Activated effector memory CD4-positive, alpha-beta T cell treated with Interleukin-2 at 50 U/mL for 16 hours (primary cell): Measurements from ENCODE around the gene SRRM4.
"Not testable (repeated sequence)": the region's sequence is repeated elsewhere in the genome, so short reads cannot be mapped to it uniquely, and the experiment has no call there.

Experiments used
- DNase-seq: peaks from one replicate; pipeline ENCODE4 v3.0.0-alpha.2; 2020

SRRM4 gene

DNA sequence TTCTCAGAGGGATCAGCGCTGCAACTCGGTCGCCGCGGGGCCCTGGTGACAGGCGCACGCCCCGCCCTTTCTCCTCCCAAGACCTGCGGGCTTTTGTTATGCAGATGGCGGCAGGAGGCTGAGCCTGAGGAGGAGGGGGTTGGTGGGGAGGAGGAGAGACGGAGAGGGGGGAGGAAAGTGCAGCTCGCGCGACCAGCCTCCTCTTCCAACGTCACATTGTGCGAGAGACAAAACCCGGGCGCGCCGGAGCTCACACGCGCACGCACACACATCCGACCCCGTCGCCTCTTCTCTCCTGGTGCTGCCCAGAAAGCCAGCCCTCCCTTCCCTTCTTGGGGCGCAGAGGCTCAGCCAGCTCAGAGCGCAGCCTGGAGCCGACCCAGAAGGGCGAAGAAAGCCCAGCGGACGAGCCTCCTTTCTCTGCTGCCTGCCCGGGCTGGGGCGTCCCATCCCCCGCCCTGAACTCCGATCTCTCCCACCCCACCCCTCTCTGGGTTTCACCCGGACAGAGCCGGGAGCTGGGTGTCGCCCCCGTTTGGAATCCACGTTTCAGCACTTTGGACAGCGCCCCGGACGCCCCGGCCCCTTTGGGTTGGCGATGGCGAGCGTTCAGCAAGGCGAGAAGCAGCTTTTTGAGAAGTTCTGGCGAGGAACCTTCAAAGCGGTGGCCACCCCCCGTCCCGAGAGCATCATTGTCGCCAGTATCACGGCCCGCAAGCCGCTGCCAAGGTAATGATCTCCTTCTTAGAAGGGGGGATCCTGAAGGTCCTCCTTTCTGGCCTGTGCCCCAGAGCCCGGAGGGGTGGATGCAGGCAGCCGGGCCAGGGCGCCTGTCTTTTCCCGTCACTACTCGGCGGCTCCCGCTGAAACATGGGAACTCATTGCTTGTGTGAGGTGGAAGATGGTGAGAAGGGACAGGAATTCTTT, at the start of gene SRRM4:
SRRM4 (plus strand) TSS at position 257 of the 927 bp plus-strand sequence; CDS start at position 599, 342 bp downstream.
- no peak for DNase-seq

- no peak for DNase-seq
These were observed 35.1 kb upstream of the SRRM4 start for GRCh38 chr12:118946256-118946655.

DNA sequence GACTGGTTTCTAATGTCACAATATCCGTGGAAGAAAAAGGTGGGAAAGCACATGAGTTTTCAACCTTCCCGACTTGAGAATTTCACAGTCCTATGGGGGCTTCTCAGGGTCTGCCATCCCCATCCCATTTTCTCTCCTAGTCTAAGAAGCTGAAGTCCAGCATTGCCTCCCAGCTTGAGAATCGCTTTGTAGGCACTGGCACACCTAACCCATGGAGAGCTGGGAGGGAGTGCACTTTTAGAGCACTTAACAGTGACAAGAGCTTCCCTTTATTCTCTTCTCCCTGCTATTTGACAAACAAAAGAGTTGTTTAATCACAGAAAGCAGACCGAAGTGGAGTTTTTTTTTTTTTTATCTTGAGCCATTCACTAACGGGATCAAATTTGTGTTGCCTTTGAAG, 22.8 kb upstream of the SRRM4 start:
- no peak for DNase-seq

DNA sequence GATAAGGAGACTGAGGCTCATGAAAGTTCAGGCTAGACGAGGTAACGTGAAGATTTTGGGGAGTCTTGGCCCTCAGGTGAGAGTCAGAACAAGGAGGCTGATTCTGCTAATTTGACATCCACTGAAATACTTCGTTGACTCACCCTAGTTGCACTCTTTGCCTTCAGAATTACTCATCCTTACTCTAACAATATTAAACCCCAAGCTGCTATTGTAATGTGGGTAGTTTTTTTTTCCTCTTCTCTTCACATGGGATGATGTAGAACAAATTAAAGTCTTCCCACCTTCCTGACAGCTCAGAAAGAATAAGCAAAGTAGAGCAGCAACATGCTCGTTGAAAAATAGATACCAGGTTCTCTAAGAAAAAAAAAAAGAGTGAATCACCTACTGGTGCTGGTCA, 22.0 kb upstream of the SRRM4 start:
- DNase-seq: no peak

- no peak for DNase-seq
These were observed 21.3 kb upstream of the SRRM4 start for GRCh38 chr12:118959985-118960560.

GRCh38 chr12:118960865-118961264, 20.5 kb upstream of the SRRM4 start:
- DNase-seq: no peak

DNA sequence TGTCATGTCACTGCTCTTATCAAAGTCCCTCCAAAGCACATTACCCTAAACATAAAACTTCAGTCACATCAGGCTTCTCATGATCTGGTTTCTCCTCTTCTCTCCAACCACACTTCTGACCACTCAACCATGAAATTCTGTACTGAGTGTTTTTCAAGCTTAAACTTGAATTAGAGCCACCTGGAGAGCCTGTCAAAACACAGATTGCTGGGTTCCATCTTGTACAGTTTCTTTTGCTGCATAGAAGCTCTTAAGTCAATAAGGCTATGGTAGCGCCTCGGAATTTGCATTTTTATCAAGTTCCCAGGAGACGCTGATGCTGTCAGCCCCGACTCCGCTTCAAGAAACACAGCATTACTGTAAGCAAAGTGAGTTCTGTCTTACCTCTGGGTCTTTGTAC, 16.4 kb upstream of the SRRM4 start:
- DNase-seq: no peak

- no peak for DNase-seq
These were observed 10.5 kb upstream of the SRRM4 start for GRCh38 chr12:118970856-118971255.

- DNase-seq: no peak
These were observed 8.4 kb upstream of the SRRM4 start for GRCh38 chr12:118972982-118973381.

DNA sequence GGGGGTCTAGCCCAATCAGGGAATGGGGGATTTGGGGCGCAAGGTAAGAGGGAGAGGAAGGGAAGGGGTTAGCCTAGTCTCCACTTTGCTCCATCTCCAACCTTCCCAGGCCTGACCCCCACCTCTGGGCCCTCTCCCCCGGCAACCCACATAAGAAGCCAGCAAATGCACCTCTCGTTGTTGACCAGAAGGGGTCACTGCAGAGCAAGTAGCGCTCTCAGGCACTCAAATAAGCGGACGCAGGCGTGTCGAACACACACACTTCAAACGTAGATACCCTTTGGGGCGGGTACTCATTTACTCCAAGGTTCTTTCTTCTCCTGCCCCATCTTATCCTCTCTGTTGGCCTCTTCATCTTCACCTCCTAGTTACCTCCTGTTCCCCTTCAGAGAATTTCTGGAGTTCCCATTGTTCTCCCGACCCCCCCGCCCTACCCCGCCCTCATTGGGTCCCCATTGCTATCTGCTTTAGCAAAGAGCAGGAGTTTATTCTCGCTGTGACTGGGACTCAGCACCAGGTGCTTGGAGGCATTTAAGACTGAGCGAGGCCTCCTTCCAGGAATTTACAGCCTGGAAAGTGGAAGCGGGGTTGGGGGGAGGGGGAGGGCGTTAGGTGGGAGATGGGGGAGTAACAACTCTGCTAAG, 1.5 kb upstream of the SRRM4 start:
- no peak for DNase-seq

DNA sequence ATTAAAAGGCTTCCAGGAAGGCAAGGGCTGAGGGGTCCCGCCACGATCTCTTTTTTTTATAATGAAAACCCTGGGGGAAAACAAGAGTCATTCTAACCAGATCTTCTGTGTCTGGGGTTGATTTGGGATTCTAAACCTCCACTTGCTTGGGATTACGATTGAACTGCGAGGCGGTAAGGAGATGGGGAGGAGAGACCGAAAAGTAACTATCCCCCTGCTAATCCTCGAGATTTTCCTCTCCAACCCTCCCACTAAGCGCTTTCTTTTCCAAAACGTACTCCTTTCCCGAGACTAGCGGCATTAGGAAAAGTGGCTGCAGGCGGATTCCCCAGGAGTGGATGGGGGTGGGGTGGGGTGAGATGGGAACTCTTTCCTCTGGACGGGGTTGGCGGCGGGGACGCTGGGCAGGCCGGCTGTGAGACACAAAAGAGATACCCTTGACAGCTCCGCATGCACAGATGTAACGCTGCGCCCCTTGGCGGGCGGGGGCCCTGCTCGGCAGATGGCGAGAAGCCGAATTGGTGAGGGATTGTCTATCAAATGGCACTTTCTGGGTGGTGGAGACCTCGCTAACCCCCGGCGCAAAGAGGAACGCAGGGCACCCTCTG, 830 bp upstream of the SRRM4 start:
- no peak for DNase-seq

- no peak for DNase-seq
These were observed 961 bp downstream of the SRRM4 start for GRCh38 chr12:118982302-118982701.

- no peak for DNase-seq
These were observed 1.8 kb downstream of the SRRM4 start for GRCh38 chr12:118982984-118983761.

- no peak for DNase-seq
These were observed 3.0 kb downstream of the SRRM4 start for GRCh38 chr12:118984161-118984943.

DNA sequence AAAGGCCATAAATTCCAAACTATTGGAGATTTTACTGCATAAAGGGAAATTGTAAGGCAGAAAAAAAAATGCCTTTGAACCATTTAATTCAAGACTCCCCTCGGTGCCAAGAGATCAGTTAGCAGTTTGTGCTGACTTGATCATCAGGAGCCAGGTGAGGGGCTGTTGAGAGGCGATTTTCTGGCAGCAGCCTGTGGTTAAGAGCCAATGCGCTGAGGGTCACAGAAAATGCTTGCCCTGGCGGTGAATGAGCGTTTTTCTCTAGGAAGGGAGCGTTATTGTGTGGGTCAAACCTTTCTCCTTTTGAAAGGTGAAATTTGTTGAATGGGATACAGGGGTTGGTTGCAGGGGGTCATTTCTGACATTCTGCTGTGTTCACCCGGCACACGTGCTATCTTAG, 4.7 kb downstream of the SRRM4 start:
- DNase-seq: no peak

DNA sequence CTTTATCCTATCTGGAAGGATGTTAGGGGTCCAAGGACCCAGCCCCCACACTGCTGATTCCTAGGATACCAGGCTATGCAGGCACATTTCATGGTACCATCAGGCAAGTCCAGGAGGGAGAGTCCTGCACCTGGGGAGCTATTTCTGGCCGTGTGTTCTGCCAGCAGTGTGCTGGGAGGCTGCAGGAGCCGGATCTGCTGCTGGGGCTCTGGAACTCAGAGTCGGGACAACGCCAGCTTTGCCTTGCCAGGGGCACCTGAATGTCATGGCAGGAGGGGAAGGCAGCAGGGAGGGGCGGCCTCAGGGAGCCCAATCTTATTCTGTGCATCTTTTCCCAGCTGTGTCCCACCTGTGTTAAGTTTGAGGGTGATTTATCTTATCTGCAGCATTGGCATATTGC, 17.8 kb downstream of the SRRM4 start:
- DNase-seq: no peak

DNA sequence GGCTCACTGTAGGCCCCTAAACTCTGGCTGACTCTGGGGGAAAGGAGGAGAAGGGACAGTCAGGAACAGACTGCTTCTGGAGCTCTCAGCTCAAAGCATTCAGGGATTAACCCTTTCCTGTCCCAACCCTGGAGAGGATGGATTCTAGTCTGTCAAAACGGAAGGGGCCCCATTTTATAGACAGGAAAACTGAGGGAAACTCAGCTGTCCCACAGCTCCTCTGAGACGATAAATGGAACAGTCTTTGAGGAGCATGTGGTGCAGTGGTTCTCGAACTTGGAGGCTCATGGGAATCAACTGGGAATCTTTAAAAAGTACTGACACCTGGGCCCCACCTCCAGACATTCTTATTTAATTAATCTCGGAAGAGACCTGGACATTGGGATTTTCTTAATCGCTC, 23.7 kb downstream of the SRRM4 start:
- no peak for DNase-seq

- no peak for DNase-seq
These were observed 24.6 kb downstream of the SRRM4 start for GRCh38 chr12:119005913-119006312.

- DNase-seq: no peak
These were observed 25.4 kb downstream of the SRRM4 start for GRCh38 chr12:119006746-119007145.

GRCh38 chr12:119008273-119008672, 26.9 kb downstream of the SRRM4 start:
- DNase-seq: not testable (repeated sequence)

- no peak for DNase-seq
These were observed 27.4 kb downstream of the SRRM4 start for GRCh38 chr12:119008691-119009221.

GRCh38 chr12:119011231-119011630, 29.9 kb downstream of the SRRM4 start:
- no peak for DNase-seq
